ENCODE results near the gene IQGAP2. TPM values are rescaled to one million over a fixed set of nuclear protein-coding genes. Genes with fewer than 3 reads are reported as not detected.

The IQGAP2 gene
- total and polyA plus RNA-seq, 2 of the 8 experiments (the other 6 are each of a cell fraction or from before 2014, with no cell fraction given), result 19.7 to 66.0 TPM

GRCh38 chr5:76467216-76467615 is 64.1 kb downstream of the IQGAP2 start (continued):
- TF ChIP-seq E2F6 (IDR thresholded peaks at IDR 0.05), result no peak
- no peak for TF ChIP-seq HDAC2 (IDR thresholded peaks at IDR 0.05; ENCODE audit: borderline replicate concordance in 1 of 2, low read depth in 2 of 2, low read length in 2 of 2)
- TF ChIP-seq JUND (IDR thresholded peaks at IDR 0.05; ENCODE audit: low read length), result no peak

All from H1 (cell line).